ENCODE measurements around the gene GALNTL6. TPM values are rescaled to one million over a fixed set of nuclear protein-coding genes. Genes with fewer than 3 reads are reported as not detected.
A peak's percentile ranks its signal among the peaks of the same experiment; 100 is the strongest.
"Not testable (repeated sequence)": the region's sequence is repeated elsewhere in the genome, so short reads cannot be mapped to it uniquely, and the experiment has no call there.

Gene GALNTL6
- total and polyA plus RNA-seq, 4 donors, result 0.08 to 0.09 (median 0.09) TPM; not detected in 1

DNA sequence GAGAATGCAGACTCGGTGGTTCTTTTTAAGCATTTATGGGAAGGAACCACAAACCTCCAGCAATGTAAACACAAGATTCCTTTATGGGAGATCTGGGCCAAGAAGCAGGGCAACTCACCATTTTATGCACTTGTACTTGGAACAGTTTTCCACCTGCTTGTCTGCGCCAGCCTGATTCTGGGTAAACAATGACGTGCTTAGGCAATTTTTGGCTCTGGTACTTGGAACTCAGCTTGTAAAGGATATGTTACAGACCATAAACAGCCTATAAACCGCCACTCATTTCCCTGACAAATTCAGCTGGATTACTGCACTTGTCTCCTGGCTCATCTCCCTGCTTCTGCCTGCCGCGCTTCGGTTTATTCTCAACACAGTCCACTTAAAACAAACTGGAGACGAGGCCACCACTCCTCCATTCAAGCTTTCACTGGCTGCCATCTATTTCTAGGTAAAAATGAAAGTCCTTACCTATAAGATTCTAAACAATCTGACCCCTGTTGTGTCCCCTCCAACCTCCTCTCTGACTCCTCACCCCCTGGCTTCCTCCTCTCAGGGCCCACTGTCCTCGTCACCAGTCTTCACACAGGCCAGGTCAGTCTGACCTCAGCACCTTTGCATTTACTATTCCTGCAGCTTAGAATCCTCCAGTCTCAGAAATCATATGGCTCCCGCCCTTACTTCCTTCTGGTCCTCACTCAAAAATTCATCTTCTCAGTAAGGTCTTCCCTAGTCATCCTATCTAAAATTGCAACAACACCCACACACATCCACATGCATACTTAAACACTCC lies 1149.6 kb downstream of the GALNTL6 start:
- Histone ChIP-seq H3K27ac (ENCODE audit: low read depth in 1 of 2, low read length in 1 of 2) (peak overlapping the region in 1 of 2 donors; percentile 68), H3K4me1 (ENCODE audit: control insufficient read depth in 5 of 5, insufficient read depth in 5 of 5, low read length in 5 of 5) (peaks cover 0 to 2% (median 0%) of the 10 kb centered on the region in 5 donors), H3K27me3 (ENCODE audit: control insufficient read depth in 3 of 3, insufficient read depth in 3 of 3, low read length in 2 of 3) (no peaks in the 10 kb centered on the region), H3K9me3 (ENCODE audit: control insufficient read depth in 4 of 4, insufficient read depth in 3 of 4, low read length in 3 of 4) (no peaks in the 10 kb centered on the region), H3K4me3 (no peak overlapping the region), H3K36me3 (ENCODE audit: control insufficient read depth in 4 of 4, insufficient read depth in 4 of 4, low read length in 4 of 4) (no peaks in the 10 kb centered on the region), H3K9ac (ENCODE audit: insufficient read depth in 1 of 2, low read length in 2 of 2) (no peak overlapping the region)
- DNase-seq (peak; percentile 27 to 67 (median 37)), ATAC-seq (ENCODE audit: insufficient read depth, low FRiP score) (peak; percentile 66)
- TF ChIP-seq, protein P1, sequence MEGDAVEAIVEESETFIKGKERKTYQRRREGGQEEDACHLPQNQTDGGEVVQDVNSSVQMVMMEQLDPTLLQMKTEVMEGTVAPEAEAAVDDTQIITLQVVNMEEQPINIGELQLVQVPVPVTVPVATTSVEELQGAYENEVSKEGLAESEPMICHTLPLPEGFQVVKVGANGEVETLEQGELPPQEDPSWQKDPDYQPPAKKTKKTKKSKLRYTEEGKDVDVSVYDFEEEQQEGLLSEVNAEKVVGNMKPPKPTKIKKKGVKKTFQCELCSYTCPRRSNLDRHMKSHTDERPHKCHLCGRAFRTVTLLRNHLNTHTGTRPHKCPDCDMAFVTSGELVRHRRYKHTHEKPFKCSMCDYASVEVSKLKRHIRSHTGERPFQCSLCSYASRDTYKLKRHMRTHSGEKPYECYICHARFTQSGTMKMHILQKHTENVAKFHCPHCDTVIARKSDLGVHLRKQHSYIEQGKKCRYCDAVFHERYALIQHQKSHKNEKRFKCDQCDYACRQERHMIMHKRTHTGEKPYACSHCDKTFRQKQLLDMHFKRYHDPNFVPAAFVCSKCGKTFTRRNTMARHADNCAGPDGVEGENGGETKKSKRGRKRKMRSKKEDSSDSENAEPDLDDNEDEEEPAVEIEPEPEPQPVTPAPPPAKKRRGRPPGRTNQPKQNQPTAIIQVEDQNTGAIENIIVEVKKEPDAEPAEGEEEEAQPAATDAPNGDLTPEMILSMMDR (IDR thresholded peaks at IDR 0.05; ENCODE audit: control extremely low read depth, extremely low read depth), result no peak
- WGBS, 2 donors, result 43 to 63% methylated on average over 10 of the region's 10 CpGs

DNA sequence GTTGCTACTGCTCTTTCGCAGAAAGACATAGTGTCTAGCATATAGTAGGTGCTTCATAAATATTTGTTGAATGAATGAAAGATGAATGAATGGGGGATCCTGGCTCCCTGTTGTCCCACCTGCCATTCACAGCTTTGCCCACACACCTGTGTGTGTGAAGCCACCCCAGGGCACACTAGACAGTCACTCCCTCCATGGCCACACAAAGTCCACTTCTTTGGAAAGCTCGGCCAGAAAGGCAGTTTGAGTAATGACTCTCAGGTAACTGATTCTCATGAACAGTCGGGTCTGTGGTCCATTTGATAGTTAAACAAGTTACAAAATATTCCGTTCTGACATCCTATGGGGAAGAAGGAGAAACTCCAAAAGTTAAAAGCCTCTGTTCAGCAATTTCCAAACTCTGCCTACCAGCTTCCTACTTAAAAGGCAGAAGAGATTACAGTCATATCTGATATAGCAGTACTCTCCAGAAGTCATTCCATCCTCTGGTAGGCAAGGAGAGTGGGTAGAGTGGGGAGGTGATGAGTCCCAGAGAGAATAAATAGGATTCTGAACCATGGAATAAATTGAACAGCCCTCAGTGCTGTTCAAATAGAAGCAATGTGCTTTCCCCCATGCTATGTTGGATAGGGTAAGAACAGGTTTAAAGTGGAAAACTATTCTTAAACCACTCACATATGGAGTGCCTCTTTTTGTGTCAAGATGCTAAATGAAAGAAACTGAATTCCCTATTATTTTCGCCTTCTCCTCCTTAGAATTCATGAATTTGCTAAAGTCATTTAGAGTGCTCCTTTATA lies 1150.5 kb downstream of the GALNTL6 start:
- peak in 1 of 3 donors; percentile 9 for DNase-seq
- Histone ChIP-seq H3K4me1 (ENCODE audit: control insufficient read depth in 5 of 5, insufficient read depth in 5 of 5, low read length in 5 of 5) (peaks cover 0 to 2% (median 0%) of the 10 kb centered on the region in 5 donors), H3K27me3 (ENCODE audit: control insufficient read depth in 3 of 3, insufficient read depth in 3 of 3, low read length in 2 of 3) (no peaks in the 10 kb centered on the region), H3K9ac (ENCODE audit: insufficient read depth in 1 of 2, low read length in 2 of 2) (no peak overlapping the region), H3K36me3 (ENCODE audit: control insufficient read depth in 4 of 4, insufficient read depth in 4 of 4, low read length in 4 of 4) (no peaks in the 10 kb centered on the region), H3K9me3 (ENCODE audit: control insufficient read depth in 4 of 4, insufficient read depth in 3 of 4, low read length in 3 of 4) (no peaks in the 10 kb centered on the region), H3K4me3 (no peak overlapping the region), H3K27ac (ENCODE audit: low read depth in 1 of 2, low read length in 1 of 2) (no peak overlapping the region)
- 75 to 85% methylated on average over 5 of the region's 5 CpGs for WGBS, 2 donors
- TF ChIP-seq, protein P1 (IDR thresholded peaks at IDR 0.05; ENCODE audit: control extremely low read depth, extremely low read depth), result no peak
- no peak for ATAC-seq (ENCODE audit: insufficient read depth, low FRiP score)

DNA sequence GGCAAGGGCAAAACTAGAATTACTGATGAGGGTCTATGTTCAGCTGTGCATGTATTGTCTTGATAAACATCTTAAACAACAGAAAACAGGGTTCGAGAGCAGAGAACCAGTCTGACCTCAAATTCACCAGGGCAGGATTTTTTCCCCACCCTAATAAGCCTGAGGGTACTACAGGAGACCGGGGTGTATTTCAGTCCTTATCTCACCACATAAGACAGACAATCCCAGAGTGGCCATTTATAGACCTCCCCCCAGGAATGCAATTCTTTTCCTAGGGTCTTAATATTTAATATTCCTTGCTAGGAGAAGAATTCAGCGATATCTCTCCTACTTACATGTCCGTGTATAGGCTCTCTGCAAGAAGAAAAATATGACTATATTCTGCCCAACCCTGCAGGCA lies 1157.0 kb downstream of the GALNTL6 start:
- not testable (repeated sequence) for H3K4me3 ChIP-seq; H3K9me3 ChIP-seq (ENCODE audit: control insufficient read depth in 4 of 4, insufficient read depth in 3 of 4, low read length in 3 of 4); ATAC-seq (ENCODE audit: insufficient read depth, low FRiP score); H3K36me3 ChIP-seq (ENCODE audit: control insufficient read depth in 4 of 4, insufficient read depth in 4 of 4, low read length in 4 of 4); H3K27me3 ChIP-seq (ENCODE audit: control insufficient read depth in 3 of 3, insufficient read depth in 3 of 3, low read length in 2 of 3); H3K9ac ChIP-seq (ENCODE audit: insufficient read depth in 1 of 2, low read length in 2 of 2); H3K27ac ChIP-seq (ENCODE audit: low read depth in 1 of 2, low read length in 1 of 2); H3K4me1 ChIP-seq (ENCODE audit: control insufficient read depth in 5 of 5, insufficient read depth in 5 of 5, low read length in 5 of 5); DNase-seq
- WGBS, 2 donors, result 87 to 91% methylated on average over 4 of the region's 4 CpGs

DNA sequence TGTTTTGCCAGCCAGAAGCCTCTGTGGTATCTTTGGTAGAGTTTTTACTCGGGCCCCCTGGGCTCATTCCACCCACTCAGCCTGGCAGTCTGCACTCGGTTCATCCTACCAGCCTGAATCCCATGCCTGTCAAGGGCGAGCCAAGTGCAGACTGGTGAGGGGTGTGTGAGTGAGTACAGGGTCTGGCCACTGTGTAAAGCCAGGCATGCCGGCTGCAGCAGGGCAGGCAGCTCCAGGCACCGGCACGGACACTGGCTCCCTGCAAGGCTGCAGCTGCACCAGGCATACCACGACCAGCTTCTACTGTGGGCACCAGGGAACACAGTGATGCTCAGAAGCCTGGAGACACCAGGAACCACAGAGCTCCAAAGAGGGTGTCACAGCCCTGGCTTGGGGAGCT lies 1161.4 kb downstream of the GALNTL6 start:
- TF ChIP-seq, protein P1 (IDR thresholded peaks at IDR 0.05; ENCODE audit: control extremely low read depth, extremely low read depth), result no peak
- no peaks in the 10 kb centered on the region for H3K36me3 ChIP-seq (ENCODE audit: control insufficient read depth in 4 of 4, insufficient read depth in 4 of 4, low read length in 4 of 4)
- H3K27ac ChIP-seq (ENCODE audit: low read depth in 1 of 2, low read length in 1 of 2), result no peak overlapping the region
- DNase-seq, result no peak
- no peaks in the 10 kb centered on the region for H3K4me1 ChIP-seq (ENCODE audit: control insufficient read depth in 5 of 5, insufficient read depth in 5 of 5, low read length in 5 of 5)
- WGBS, 2 donors, result 88 to 89% methylated on average over 7 of the region's 7 CpGs
- H3K9ac ChIP-seq (ENCODE audit: insufficient read depth in 1 of 2, low read length in 2 of 2), result no peak overlapping the region
- no peak for ATAC-seq (ENCODE audit: insufficient read depth, low FRiP score)
- H3K4me3 ChIP-seq, result no peak overlapping the region
- H3K9me3 ChIP-seq (ENCODE audit: control insufficient read depth in 4 of 4, insufficient read depth in 3 of 4, low read length in 3 of 4), result peaks cover 0 to 4% (median 0%) of the 10 kb centered on the region in 4 donors
- no peaks in the 10 kb centered on the region for H3K27me3 ChIP-seq (ENCODE audit: control insufficient read depth in 3 of 3, insufficient read depth in 3 of 3, low read length in 2 of 3)
